Hematopoietic multipotent progenitor cell treated with erythropoietin and hydrocortisone succinate and interleukin-3 and kit ligand, for 4 days (in vitro differentiated cells): ENCODE results near the gene ZNF592.

Experiments used
- DNase-seq: peaks from one replicate; pipeline ENCODE4 v3.0.0-alpha.2; 2015

Gene ZNF592

GRCh38 chr15:84831028-84831427 lies 82.6 kb downstream of the ZNF592 start:
- no peak for DNase-seq

GRCh38 chr15:84831613-84832012 lies 83.2 kb downstream of the ZNF592 start:
- DNase-seq = no peak

GRCh38 chr15:84832448-84833040 lies 84.2 kb downstream of the ZNF592 start:
- no peak for DNase-seq

- no peak for DNase-seq
Observed at GRCh38 chr15:84833447-84834228, 85.2 kb downstream of the ZNF592 start.

GRCh38 chr15:84834229-84834955 lies 86.0 kb downstream of the ZNF592 start:
- DNase-seq = no peak

GRCh38 chr15:84834969-84835368 lies 86.6 kb downstream of the ZNF592 start:
- DNase-seq = no peak

- DNase-seq = no peak
Observed at GRCh38 chr15:84835661-84836337, 87.4 kb downstream of the ZNF592 start.

- DNase-seq = peak; percentile 19
Observed at GRCh38 chr15:84836844-84837243, 88.5 kb downstream of the ZNF592 start.

- DNase-seq = no peak
Observed at GRCh38 chr15:84839714-84840113, 91.3 kb downstream of the ZNF592 start.

- no peak for DNase-seq
Observed at GRCh38 chr15:84840255-84840654, 91.9 kb downstream of the ZNF592 start.

- no peak for DNase-seq
Observed at GRCh38 chr15:84840741-84841429, 92.5 kb downstream of the ZNF592 start.

- DNase-seq = no peak
Observed at GRCh38 chr15:84842781-84843180, 94.4 kb downstream of the ZNF592 start.

GRCh38 chr15:84844964-84845363 lies 96.6 kb downstream of the ZNF592 start:
- DNase-seq = no peak

GRCh38 chr15:84845631-84846030 lies 97.2 kb downstream of the ZNF592 start:
- DNase-seq = peak; percentile 69

GRCh38 chr15:84846269-84846668 lies 97.9 kb downstream of the ZNF592 start:
- no peak for DNase-seq

- DNase-seq = no peak
Observed at GRCh38 chr15:84847382-84847781, 99.0 kb downstream of the ZNF592 start.

- no peak for DNase-seq
Observed at GRCh38 chr15:84852212-84852611, 103.8 kb downstream of the ZNF592 start.

GRCh38 chr15:84855136-84855535 lies 106.7 kb downstream of the ZNF592 start:
- no peak for DNase-seq

GRCh38 chr15:84855765-84856164 lies 107.4 kb downstream of the ZNF592 start:
- no peak for DNase-seq
